GM19397 (cell line): ENCODE results near the gene GADL1.

ENCODE experiments used
- ATAC-seq: cut with Tn5 transposase; IDR thresholded peaks from one replicate; pipeline ENCODE4 v1.9.1; 2021; ENCODE audit warnings: mild to moderate bottlenecking, moderate library complexity; ENCODE audit not compliant: unreplicated experiment

The GADL1 gene

DNA sequence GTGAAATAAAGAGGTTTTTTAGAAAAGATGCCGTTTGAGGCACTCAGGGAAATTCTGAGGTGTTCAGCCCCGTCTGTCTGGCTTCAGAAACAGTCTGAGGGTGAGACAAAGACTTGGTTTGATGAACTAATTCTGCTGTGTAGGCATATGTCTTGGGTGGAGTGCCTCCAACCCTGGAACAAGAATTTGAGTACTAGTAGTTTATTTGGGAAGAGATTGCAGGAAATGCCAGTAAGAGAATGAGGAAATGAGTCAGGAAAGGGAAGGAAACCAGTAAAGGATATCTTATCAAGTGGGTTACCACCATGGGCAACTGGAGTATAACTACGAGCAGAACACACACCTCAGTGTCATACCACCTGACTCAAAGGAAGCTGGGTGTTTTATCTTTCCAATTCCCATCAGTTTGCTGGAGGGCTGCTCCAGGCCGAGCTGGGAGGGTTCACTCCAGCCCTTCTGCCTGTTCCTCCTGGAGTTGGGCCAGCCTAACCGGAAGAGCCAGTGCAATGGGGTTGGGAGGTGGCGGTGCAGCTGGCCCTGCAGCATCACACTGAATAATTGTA lies 212.7 kb downstream of the GADL1 start:
- ATAC-seq, result no peak

DNA sequence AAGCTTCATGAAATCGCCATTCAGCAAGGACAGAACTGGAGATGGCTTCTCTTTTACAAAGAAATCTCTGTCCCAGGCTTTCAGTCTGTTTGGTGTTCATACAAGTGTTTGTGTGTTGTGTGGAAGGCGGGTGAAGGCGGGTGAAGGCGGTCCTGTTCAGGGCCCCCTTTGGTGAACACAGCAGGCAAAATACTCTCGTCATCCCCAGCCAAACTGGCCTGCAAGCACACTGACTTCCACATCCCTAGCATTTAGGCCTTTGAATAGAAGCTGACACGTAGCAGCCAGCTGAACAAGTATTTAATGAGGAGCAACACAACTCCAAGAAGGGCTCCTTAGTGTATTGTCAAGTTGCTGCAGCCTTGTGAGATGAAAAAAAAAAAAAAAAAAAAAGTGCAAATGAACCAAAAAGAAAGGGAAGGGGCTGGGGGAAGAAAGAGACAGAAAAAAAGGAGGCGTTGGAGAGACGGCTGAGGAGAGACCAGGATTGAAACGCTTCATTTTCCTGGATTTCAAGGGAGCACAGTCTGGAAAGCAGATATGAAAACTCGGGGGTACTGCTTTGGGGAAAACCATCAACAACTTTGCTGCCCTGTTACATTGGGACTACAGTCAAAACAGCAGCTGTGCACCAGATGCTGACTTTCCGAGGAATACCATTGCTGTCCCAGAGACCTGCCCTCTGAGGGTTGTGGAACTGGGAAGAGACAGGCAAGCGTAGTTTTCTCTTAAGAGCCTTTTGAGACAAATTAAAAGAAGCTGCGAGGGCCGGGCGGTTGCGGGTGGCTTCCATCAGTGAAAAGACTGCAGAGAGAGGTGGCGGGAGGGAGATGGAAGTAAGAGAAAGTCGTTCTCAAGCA lies 213.4 kb downstream of the GADL1 start:
- no peak for ATAC-seq

DNA sequence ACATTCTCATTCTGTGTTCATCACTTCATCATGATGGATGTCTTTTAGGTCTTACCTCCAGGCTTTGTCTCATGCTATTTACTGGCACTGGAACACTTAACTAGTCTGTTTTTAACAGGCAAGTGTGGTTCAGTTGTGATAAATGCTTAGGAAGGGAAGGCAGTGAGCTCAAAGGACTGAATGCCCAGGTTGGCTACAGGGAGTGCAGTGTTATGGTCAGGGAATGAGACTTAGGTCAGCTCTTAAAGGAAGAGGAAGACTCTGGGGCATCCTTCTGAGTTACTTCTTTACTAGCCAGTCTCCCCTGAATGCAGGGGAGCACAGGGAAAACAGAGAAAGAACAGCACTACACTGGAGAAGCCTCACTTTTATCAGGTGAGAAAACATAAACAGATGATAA lies 215.4 kb downstream of the GADL1 start:
- ATAC-seq, result no peak

DNA sequence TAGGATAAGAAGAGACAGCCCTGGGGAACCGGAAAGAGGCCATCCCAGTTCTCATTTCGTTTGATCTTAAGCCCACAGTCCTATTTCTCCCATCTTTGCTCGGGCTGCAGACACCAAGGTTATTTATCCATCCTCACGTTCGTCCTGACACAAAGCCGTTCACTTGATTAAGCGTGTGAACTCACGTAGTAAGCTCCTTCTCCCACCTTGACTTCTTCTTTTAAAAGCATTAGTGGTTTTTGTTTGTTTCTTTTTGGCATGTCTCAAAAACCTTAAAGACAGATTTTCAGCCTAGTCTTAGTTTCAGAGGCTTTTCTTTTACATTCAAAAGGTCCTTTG lies 217.1 kb downstream of the GADL1 start:
- ATAC-seq, result no peak

DNA sequence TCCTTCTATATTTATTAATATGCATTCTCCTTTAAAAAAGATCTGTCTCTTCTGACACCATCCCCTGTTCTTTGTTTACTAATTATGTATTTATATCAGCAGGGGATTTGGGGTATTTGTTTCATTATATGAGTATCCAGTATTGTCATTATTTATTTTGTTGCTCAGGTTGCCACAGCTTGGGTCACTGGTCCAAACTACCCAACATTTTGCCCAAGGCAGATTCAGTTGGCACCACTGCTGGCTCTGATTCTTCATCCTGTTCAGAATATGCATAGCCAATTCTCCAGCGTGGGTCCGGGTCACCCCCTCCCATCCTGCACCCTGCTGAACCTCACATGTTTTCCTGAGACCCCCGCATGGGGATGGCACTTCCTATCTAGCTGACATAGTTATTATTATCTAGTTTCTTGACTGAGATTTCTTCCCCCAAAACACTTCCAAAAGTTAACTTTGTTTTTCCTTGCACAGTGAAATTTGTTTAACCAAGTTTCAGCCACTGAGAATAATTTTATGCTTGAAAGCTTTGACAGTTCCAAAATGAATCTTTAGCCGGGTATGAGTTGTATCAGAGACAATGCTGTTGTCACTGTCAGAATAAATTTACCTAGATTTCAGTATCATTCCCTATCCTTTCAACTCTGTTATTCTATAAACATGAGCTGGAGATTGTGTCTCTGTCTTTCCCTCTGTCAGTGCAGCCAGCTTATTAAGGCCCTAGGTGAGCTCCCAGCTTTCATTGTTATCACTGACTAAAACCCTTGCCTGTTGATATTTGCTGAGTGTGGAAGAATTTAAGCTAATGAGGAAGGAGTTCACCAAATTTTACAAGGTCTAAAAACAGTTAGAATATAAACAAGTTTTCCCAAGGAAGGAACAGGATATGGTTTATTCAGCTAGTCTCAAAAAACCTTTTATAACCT lies 217.8 kb downstream of the GADL1 start:
- no peak for ATAC-seq
